NCI-H526 treated with DMSO at 0.1 percent for 48 hours (cell line): ENCODE data around the gene CCDC149.
"Not testable (repeated sequence)": the region's sequence is repeated elsewhere in the genome, so short reads cannot be mapped to it uniquely, and the experiment has no call there.

Experiments used
- DNase-seq: peaks from one replicate; lab custom pipeline; 2025; lab: John Stamatoyannopoulos, UW

The CCDC149 gene

GRCh38 chr4:24915121-24915922, 2.5 kb upstream of the CCDC149 start:
- no peak for DNase-seq

GRCh38 chr4:24914460-24914859, 1.6 kb upstream of the CCDC149 start:
- DNase-seq = no peak

GRCh38 chr4:24913119-24913485, 260 bp upstream of the CCDC149 start:
- DNase-seq = no peak

- DNase-seq = no peak
Measured at GRCh38 chr4:24910499-24910898, 2.3 kb downstream of the CCDC149 start.

GRCh38 chr4:24909606-24910005, 3.2 kb downstream of the CCDC149 start:
- DNase-seq = not testable (repeated sequence)

- DNase-seq = no peak
Measured at GRCh38 chr4:24897639-24898038, 15.2 kb downstream of the CCDC149 start.

- no peak for DNase-seq
Measured at GRCh38 chr4:24896977-24897376, 15.9 kb downstream of the CCDC149 start.

- no peak for DNase-seq
Measured at GRCh38 chr4:24896056-24896455, 16.8 kb downstream of the CCDC149 start.

- DNase-seq = no peak
Measured at GRCh38 chr4:24895461-24895860, 17.4 kb downstream of the CCDC149 start.

- DNase-seq = no peak
Measured at GRCh38 chr4:24894846-24895245, 18.0 kb downstream of the CCDC149 start.

- no peak for DNase-seq
Measured at GRCh38 chr4:24894243-24894642, 18.6 kb downstream of the CCDC149 start.

GRCh38 chr4:24892778-24893177, 20.1 kb downstream of the CCDC149 start:
- DNase-seq = no peak

GRCh38 chr4:24892278-24892677, 20.6 kb downstream of the CCDC149 start:
- DNase-seq = no peak

GRCh38 chr4:24890561-24891126, 22.2 kb downstream of the CCDC149 start:
- DNase-seq = no peak

- DNase-seq = no peak
Measured at GRCh38 chr4:24889991-24890390, 22.9 kb downstream of the CCDC149 start.

GRCh38 chr4:24888475-24889344, 24.1 kb downstream of the CCDC149 start:
- no peak for DNase-seq

- no peak for DNase-seq
Measured at GRCh38 chr4:24887881-24888430, 24.9 kb downstream of the CCDC149 start.

GRCh38 chr4:24886596-24886995, 26.2 kb downstream of the CCDC149 start:
- DNase-seq = no peak

- no peak for DNase-seq
Measured at GRCh38 chr4:24885342-24885741, 27.5 kb downstream of the CCDC149 start.

GRCh38 chr4:24884902-24885301, 27.9 kb downstream of the CCDC149 start:
- no peak for DNase-seq

- no peak for DNase-seq
Measured at GRCh38 chr4:24881508-24882196, 31.2 kb downstream of the CCDC149 start.

GRCh38 chr4:24880186-24880585, 32.7 kb downstream of the CCDC149 start:
- DNase-seq = no peak
